ENCODE results near the gene PRKG1.

PRKG1 gene

DNA sequence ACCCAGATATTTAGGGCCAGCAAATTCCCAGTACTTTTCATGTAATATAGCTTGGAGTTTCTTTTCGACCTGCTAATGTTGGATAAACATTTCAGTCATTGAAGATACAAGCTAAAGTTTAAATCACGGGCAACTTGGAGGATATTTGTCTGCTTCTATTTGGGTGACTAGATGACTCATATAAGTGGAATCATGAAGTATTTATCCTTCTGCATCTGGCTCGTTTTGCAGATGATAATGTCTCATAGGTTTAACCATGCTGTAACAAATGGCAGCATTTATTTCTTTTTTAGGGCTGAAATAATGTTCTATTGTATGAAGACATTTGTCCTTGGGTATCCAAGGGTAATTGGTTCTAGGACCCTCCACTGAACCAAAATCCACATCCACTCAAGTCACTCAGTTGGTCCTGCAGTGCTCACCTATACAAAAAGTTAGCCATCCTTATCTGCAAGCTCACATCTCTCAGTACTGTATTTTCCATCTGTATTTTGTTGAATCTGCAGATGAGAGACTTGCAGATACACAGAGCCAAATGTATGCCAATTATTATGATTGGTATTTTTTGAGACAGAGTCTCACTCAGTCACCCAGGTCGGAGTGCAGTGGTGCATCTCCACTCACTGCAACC lies 812.3 kb downstream of the PRKG1 start:
- DNase-seq (ENCODE audit: low spot score), result peak; percentile 60

DNA sequence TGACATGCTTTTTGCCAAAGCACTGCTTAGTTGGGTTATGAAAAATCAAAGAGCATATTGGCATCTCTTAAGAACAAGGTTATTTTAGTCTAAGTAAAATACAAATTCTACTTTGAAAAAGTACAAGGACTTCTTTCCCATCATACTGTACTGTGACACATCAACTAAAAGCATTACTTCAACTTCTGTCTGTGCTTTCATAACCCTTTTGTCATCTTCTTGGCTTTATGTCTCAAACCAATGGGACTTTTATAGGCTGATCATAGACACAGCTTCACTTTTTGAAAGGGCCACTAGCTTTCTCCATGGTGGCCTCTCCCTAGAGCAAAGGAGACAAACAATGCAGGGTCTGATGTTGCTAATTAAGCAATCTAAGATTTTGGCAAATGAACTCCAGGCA lies 814.0 kb downstream of the PRKG1 start:
- DNase-seq (ENCODE audit: low spot score), result no peak

DNA sequence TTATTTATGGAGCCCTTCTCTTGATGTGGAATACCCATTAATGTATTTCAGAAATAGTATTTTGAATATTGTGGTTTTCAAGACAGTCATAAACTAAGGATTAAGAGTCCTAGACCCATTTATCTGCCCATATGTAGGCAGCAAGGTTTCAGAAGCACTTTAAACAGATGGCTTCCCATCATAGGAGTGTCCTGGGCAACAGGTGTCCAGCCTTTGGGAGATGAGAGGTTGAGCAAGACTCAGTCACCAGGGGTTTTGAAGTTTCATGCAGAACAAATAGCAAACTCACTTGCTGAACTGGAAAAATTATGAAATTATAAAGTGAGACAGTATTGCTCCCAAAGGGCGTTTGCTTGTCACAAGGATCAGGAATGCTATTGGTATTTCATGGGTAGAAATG lies 818.0 kb downstream of the PRKG1 start:
- DNase-seq (ENCODE audit: low spot score), result no peak

DNA sequence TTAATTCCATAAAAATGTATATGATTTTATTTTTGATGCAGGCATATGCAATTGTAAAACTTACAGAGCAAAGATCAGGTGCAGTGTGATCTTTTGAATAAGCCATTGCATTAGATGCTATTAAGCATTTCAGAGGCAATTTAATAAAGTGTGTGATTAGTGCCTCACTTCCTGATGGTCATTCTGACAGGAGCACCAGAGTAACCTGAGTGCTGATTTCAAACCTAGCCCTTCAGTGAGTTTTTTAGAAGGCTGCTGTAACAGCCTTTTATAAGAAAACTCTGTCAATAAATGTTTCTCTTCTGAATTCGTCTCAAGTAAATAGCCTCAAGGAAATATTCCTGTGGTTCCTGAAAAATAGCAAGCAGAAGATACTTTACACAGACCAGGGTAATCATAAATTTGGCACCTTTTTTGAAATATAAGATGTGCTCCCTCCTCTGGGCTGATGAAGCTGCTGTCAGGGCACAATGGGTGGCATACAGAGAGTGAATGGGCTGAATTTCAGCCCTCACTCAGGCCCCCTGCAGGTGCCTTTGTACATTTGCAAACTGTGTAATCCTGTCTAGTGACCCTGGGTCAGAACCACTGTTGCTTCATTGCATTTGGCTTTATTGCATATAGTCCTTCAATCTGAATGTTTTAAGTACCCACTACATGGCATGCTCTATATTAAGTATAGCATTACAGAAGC lies 818.8 kb downstream of the PRKG1 start:
- DNase-seq (ENCODE audit: low spot score), result no peak

DNA sequence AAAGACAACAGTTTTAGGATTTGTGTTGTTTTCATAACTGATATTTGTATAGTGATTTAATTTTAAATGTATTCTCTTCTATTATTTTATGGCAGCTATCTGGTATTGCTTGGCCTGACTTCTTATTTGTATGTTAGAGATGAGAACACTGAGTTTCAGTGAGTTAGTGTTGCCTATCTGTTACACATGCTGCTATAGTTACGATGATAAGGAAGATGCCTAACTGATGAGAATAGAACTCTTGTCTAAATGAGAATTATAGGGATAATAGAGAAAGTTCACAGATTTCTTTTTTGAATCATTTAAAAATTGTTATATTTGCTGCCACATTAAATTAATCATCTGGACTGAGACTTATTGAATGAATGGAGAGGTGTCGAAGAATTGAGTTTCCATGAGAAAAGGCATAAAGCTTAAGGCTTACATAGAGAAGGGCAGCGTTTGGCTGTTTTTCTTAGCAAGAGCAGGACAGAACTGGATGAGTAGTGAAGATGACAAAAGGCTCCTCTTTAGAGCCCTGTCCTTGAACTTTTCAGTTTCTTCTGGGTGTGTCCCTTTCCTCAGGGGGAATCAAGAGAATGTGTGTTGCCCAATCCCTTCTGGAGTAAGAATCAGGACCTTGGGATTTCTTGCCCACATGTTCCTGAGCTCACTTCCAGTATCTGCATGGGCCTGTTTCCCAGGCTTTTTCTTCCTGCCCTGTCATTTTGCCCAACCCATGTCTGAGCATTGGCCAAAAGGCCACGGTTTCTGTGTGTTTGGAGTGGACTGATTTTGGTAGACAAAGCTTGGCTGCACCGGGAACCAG lies 820.7 kb downstream of the PRKG1 start:
- DNase-seq (ENCODE audit: low spot score), result peak; percentile 74

DNA sequence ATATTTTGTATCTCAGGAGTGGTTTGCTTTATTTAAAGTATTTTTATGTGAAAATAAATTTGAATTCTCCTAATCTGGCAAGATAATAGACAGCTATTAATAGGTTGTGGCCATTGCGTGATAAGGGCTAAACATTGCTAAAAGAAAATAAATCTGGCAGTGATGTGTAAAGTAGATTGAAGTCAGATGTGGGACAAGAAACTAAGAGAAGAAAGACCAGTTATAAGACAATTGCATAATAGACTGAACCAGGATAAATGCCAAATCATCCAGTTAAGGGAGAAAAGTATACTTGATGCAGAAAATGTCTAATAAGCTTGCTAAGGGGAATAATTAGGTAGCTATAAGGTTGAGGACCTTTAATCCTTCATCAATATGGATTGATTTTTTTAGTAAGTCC lies 822.6 kb downstream of the PRKG1 start:
- peak; percentile 68 for DNase-seq (ENCODE audit: low spot score)

DNA sequence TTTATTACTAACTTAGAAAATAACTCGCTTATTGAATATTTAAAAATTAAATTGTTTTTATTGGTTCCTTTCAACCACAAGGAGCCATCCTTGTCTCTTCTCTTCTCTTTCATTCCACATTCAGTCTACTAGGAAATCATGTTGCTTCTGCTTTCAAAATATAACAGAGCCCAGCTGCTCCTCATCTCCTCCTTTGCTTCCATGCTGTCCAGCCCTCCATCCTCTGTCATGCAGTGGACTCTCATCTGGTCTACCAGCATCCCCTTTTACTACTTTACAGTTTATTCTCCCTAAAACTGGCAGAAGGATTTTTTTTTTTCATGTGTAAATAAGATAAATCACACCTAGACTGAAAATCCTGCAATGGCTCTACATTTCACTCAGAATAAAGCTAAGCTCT lies 823.3 kb downstream of the PRKG1 start:
- no peak for DNase-seq (ENCODE audit: low spot score)

DNA sequence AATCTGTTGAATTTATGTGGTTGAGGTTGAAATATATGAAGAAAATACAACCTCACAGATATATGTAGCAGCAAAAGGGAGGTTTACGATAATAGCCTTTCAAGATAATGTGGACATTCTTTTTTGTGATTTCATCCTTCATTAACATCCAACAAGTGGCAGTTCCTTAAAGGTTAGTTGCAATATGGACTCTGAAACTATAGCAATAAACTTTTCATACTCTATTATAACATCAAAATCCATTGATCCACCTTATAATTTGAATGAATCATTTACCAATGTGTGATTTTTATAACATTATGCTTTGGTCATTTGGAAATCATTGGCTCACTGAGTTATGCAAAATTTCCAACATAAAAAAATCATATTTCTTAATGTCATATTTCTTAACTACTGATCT lies 825.9 kb downstream of the PRKG1 start:
- no peak for DNase-seq (ENCODE audit: low spot score)

DNA sequence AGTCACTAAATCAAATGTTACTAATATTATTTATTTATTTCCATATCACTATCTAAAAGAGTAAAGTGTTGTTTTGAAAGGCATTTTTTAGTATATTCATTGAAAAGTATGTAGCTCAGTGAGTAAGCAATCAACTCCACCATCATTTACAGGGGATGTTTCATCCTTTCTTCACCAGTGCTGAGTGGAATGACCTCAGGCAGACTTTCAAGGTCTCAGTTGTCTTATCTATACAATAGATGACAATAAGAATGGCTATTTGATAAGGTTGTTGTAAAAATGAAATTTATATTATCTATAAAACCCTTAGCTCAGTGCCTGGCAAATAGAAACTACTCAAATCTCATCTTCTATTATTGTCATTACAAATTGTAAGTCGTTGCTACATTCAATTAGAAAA lies 829.4 kb downstream of the PRKG1 start:
- no peak for DNase-seq (ENCODE audit: low spot score)

DNA sequence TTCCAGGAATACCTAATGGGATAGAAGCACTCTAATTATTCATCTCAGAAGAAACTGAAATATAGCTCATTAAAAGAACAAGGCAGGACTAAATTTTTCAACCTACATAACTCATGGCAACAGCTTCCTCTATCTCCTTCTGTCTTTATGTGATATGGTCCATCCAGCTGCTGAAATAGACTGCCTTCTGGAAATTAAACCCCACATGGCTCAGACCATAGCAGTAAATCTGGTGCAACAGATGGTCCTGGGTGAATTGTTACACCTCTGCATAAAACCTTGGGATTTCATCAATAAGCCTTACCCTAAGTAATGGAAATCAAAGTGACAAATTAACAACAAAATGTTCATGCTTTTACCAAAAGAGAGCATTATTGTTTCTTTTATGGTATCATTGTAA lies 830.7 kb downstream of the PRKG1 start:
- no peak for DNase-seq (ENCODE audit: low spot score)

DNA sequence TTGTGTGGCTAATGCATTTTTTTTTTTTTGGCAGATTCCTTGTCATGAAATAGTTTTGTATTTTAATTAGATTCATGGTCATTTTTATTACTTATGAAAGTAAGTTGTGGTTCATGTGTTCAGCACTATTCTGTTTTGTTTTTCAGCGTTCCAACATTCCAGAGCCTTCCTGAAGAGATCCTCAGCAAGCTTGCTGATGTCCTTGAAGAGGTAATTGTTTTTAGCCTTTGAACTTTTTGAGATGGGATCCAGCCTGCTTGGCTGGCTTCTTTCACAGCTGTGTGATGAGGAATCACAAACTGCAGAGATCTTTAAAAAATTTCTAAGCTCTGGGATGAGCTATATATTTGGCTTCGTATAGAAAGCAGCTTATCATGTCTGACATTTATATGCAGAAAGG lies 833.1 kb downstream of the PRKG1 start:
- DNase-seq (ENCODE audit: low spot score), result no peak

DNA sequence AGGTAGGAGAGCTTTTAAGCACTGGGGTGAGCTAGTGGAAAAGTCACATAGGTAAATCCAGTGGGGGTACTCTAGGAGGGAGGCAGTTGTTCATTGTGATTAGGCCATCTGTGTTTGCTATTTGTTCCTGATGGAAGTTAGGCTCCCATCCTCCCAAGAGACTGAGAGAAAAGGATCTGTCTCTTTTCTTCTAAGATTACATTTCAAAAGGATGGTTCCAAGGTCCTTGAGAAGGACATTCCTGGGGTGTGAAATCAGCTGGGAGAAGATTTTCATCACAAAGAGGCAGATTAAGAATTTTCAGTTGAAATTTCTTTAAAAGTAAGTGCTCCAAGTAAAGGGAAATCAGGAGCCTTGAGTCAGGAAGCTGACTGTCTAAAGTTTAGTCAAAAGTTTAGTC lies 835.9 kb downstream of the PRKG1 start:
- DNase-seq (ENCODE audit: low spot score), result peak; percentile 15

DNA sequence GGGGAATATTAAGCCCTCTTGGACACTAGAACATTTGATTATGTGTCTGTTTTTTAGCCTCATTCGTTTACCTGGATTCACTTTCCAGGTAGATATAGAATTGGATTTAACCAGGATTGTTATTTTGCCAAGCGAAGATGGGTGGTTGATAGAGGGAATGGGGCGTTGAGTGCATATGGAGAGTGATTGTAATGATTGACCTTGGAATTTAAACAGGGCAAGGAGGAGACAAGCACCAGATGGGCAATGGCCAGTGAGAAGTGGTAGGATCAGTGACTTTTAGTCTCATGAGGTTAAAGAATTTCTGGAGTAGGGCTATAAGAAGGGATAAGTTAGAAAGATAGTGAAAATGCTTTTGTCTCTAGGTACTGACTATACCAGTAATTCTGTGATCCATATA lies 836.3 kb downstream of the PRKG1 start:
- no peak for DNase-seq (ENCODE audit: low spot score)

DNA sequence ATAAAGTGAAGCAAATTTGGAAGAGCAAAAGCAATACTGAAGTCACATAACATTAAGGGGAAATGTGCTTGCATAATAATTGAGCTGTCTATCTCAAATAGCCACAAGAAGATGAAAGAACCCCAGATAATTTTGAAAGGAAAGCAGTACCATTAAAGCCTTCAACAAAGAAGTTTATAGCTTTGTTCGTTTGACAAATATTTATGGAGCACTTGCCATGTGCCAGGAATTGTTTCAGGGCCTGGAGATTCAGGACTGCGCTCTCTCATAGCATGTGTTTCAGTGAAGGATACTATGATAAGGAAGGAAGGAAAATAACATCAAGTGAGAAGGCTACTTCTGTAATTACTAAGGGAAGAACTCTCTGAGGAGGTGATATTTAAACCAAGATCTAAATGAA lies 837.4 kb downstream of the PRKG1 start:
- DNase-seq (ENCODE audit: low spot score), result no peak

DNA sequence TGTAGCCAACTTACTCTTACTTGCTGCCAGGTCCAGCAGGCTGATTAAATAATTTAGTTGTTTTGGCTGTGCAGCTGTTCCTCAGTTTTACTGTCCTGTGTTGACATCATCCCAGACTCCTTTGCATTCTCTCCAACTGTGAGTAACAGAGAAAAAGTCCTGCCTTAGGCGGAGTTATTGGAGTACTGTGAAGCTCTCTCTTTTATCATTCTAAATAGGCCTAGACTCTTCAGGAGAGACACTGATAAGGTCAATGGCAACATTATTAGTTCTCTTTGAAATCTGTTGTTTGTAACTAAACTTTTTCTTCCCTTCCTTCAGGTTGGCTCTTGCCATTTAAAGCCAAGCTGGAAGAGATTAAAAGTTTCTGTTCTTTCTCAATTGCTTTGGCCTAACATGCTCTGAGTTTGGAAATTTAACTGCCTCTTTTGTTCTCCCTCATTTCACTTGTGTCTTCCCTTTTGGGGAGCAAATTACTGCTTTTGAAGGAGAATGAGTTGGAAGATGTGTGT lies 840.8 kb downstream of the PRKG1 start:
- DNase-seq (ENCODE audit: low spot score), result peak; percentile 10

DNA sequence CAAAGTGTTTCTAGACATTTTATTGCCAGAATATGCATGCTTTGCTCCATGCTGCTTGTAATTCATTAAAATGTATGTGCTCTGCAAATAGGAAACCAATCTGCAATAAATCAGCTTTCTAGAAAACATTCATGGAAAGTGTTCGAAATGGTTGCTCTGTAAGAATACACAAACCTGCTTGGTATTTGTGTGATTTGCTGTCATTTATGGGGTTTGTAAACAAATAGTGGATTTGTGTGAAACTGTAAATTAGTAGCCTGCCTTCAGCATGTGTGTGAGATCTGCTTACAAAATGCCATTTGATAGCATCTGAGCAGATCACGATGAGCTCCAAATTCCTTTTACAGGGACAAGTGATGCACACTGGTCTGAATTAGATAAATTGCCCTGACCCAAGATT lies 844.2 kb downstream of the PRKG1 start:
- DNase-seq (ENCODE audit: low spot score), result no peak

DNA sequence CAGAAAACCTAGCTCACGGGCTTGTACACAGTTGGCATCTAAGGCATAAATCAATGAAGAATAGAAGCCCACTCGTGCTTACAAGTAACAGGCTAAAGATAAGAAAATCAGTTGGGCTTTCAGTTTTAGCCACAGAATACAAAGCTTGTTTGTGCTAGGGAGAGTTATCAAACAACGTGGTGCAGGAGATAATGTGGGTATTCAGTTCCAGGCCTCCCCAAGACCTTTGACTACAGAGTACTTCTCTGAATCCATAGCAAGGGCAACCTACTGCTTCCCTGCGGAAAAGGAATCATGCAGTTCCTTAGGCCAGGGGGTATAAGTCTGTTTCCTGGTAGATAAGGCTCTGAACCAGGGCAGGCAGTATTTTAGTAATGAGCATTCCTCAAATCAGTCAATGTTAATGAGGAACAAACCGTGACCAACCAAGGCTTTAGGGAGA lies 844.6 kb downstream of the PRKG1 start:
- no peak for DNase-seq (ENCODE audit: low spot score)

DNA sequence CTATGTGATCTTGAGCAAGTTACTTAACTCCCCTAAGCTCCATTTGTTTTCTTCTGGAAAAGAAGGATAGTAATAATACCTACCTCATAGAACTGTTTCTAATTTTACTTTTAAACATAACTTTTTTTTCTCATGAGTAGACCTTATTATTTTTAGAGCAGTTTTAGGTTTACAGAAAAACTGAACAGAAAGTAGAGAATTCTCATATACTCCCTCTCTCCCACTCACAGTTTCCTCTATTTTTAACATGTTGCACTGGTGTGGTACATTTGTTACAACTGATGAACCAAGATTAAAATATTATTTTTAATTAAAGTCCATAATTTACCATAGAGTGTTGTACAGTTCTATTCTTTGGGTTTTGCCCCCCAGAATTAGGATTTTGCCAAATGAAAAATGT lies 846.4 kb downstream of the PRKG1 start:
- no peak for DNase-seq (ENCODE audit: low spot score)

DNA sequence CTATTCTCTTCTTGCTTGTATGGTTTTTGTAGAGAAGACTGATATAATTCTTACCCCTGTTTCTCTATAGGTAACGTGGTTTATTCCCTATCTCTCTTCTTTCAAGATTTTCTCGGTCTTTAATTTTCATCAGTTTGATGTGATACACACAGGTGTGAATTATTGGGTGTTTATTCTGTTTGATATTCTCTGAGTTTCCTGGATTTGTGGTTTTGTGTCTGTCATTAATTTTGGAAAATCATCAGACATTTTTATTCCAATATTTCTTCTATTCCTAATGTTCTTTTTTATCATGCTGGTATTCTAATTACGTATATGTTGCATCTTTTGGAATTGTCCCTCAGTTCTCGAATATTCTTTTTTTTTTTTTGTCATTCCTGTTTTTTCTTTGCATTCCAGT lies 850.1 kb downstream of the PRKG1 start:
- DNase-seq (ENCODE audit: low spot score), result no peak

DNA sequence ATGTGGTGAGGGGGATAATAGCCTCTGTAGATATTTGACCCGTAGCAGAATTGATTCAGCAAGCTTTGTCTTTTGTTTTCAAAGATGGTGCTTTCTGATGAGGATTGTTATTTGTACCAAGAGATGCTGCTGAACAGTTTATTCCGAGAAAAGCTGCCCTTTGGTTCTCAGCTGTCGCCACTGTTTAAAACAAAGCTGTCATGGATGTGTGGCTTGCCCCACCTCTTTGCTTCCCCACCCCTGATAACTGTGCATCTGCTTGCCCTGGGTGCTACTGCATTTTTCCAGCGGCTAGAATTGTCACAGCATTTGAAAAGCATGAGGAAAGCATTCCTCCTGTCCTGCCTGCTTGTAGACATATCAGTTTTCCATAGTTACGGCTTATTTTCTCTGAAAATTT lies 852.0 kb downstream of the PRKG1 start:
- DNase-seq (ENCODE audit: low spot score), result no peak

DNA sequence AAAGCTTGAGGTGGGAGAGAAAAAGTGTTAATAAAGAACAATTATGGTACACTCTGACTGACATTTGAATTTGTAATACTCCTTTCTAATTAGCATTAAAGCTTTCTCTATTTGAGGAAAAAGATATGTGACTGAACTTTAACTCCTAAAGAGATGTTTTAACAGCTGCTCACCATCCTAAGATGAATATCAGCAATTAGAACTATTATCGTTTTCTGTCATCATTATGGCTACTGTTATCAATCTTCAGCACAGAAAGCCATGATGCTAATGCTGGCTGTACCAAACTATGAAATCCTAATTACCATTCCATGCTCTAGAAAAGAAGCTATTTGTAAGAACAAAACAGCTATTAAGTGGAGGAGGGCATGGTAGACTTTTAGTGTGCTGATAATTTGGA lies 853.9 kb downstream of the PRKG1 start:
- no peak for DNase-seq (ENCODE audit: low spot score)

DNA sequence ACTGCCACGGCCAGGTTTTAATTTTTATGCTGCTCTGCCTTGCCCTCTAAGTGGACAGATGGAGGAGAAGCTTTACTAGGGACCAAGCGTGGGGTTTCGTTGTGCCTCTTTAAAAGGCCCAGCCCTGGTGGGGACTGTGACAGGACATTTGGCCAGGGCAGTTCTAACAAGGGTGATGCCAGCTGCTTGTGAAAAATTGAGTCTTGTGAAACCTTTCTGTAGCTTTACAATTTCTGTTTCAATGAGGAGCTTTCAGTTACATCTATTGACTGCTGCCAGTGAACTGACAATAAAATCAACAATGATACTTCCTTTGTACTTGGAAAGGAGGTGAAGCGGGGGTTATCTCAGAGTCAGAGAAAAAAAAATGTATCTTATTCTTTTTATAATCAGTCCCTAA lies 858.2 kb downstream of the PRKG1 start:
- DNase-seq (ENCODE audit: low spot score), result no peak

DNA sequence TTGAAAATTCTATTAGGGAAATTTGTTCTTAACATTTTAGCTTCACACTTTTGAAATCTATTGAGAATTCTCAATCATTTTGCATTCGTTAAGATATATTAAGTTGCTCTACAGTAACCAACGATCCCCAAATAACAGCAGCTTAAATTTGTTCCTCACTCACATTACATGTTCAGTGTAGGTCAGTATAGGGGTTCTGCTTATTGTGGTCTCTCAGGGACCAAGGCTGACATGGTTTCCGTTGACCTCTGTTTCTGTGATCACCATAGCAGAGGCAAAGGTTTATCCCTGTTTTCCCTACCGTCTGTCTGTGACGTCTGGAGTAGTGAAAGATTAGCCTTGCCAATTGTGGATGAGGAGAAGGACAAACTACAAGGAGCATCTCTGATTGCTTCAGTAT lies 860.1 kb downstream of the PRKG1 start:
- no peak for DNase-seq (ENCODE audit: low spot score)
